GM10847 (cell line): ENCODE measurements around the gene EMP2.

ENCODE experiments used
- POLR2A ChIP-seq: IDR thresholded peaks from 2 replicates; pipeline ENCODE4 v1.6.1; 2011; ENCODE audit not compliant: insufficient read length; ENCODE audit errors: extremely low read depth

Gene EMP2

GRCh38 chr16:10547708-10548107, 32.7 kb downstream of the EMP2 start:
- no peak for TF ChIP-seq POLR2A

GRCh38 chr16:10543231-10543977, 37.0 kb downstream of the EMP2 start:
- no peak for TF ChIP-seq POLR2A

GRCh38 chr16:10541366-10541765, 39.0 kb downstream of the EMP2 start:
- TF ChIP-seq POLR2A: no peak

GRCh38 chr16:10539793-10540192, 40.6 kb downstream of the EMP2 start:
- no peak for TF ChIP-seq POLR2A

- no peak for TF ChIP-seq POLR2A
These were observed 41.2 kb downstream of the EMP2 start for GRCh38 chr16:10539236-10539635.

- no peak for TF ChIP-seq POLR2A
These were observed 41.8 kb downstream of the EMP2 start for GRCh38 chr16:10538583-10538982.

- no peak for TF ChIP-seq POLR2A
These were observed 42.5 kb downstream of the EMP2 start for GRCh38 chr16:10537946-10538345.

GRCh38 chr16:10536814-10537389, 43.5 kb downstream of the EMP2 start:
- TF ChIP-seq POLR2A: no peak

- no peak for TF ChIP-seq POLR2A
These were observed 44.9 kb downstream of the EMP2 start for GRCh38 chr16:10535461-10535860.

- no peak for TF ChIP-seq POLR2A
These were observed 45.6 kb downstream of the EMP2 start for GRCh38 chr16:10534748-10535147.

- no peak for TF ChIP-seq POLR2A
These were observed 48.8 kb downstream of the EMP2 start for GRCh38 chr16:10531582-10531981.

GRCh38 chr16:10530685-10531084, 49.7 kb downstream of the EMP2 start:
- TF ChIP-seq POLR2A: no peak

- no peak for TF ChIP-seq POLR2A
These were observed 50.3 kb downstream of the EMP2 start for GRCh38 chr16:10529895-10530669.

- no peak for TF ChIP-seq POLR2A
These were observed 51.8 kb downstream of the EMP2 start for GRCh38 chr16:10528635-10529034.

- no peak for TF ChIP-seq POLR2A
These were observed 53.4 kb downstream of the EMP2 start for GRCh38 chr16:10526962-10527361.

GRCh38 chr16:10525214-10525825, 55.1 kb downstream of the EMP2 start:
- TF ChIP-seq POLR2A: no peak
